ENCODE data around the gene TGFBR3L. TPM values are rescaled to one million over a fixed set of nuclear protein-coding genes. Genes with fewer than 3 reads are reported as not detected.

The TGFBR3L gene
- total and polyA plus RNA-seq, 10 of the 15 experiments (the other 5 are each of a cell fraction or from before 2014, with no cell fraction given), result 0.20 to 0.23 TPM; not detected in 8

DNA sequence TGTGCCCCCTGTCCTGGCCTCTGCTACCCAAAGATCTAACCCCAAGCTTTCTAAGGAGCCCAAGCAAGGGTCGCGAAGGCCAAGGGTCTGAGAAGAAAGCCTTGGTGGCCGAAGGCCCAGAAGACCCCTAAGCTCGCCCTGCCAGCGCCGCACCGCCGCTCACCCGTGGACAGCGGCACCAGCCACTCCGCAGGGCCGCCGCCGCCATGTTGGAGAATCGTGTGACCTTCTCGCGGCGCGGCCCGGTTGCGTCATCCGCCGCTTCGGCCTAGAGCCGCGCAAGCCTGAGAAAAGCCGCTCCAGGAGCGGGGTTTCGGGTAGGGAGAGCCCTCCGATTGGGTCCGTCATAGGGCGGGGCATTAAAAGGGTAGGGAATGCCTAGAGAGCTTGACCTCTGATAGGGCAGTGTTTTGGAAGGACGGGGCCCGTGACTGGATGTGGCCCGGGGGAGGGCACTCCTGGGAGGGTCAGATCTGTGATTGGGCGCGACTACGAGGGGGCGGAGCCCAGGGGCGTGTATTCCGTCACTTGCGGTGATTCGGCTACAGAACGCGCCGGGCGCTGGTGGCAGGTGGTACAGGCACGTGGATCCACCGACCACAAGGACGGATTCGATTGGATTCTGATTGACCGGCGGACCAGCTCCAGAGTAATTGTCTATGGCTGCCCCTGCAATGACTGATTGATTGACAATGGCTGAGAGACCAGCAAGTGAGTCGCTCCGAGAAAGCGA lies 29.0 kb downstream of the TGFBR3L start, which contains the start of gene TIMM44 (continued):
- TF ChIP-seq, protein P1, sequence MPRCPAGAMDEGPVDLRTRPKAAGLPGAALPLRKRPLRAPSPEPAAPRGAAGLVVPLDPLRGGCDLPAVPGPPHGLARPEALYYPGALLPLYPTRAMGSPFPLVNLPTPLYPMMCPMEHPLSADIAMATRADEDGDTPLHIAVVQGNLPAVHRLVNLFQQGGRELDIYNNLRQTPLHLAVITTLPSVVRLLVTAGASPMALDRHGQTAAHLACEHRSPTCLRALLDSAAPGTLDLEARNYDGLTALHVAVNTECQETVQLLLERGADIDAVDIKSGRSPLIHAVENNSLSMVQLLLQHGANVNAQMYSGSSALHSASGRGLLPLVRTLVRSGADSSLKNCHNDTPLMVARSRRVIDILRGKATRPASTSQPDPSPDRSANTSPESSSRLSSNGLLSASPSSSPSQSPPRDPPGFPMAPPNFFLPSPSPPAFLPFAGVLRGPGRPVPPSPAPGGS (IDR thresholded peaks at IDR 0.05; ENCODE audit: borderline replicate concordance, insufficient read depth, low read depth, low read length, poor library complexity, severe bottlenecking), result peak; percentile 84
- TF ChIP-seq GABPA (IDR thresholded peaks at IDR 0.05; ENCODE audit: low read depth), result no peak
- TF ChIP-seq CHD2 (IDR thresholded peaks at IDR 0.05; ENCODE audit: borderline replicate concordance, low read depth, low read length), result peak; percentile 78; the same call in 1 of the 2 replicates
- peak in 1 of 2 experiments; percentile 1; a peak in 1 of 3 replicates for TF ChIP-seq EGR1 (IDR thresholded peaks at IDR 0.05; ENCODE audit: borderline replicate concordance in 1 of 2, low read depth in 2 of 2, low read length in 2 of 2)
- TF ChIP-seq ZBTB4 (CRISPR knock-in tag; IDR thresholded peaks at IDR 0.05), result no peak
- TF ChIP-seq TAF1 (IDR thresholded peaks at IDR 0.05; ENCODE audit: borderline replicate concordance, low read depth, low read length), result peak; percentile 93
- TF ChIP-seq NRF1 (conservative IDR thresholded peaks at IDR 0.05; ENCODE audit: low read depth, low read length), result peak; percentile 33; the same call in 1 of the 2 replicates
- TF ChIP-seq, protein P2, sequence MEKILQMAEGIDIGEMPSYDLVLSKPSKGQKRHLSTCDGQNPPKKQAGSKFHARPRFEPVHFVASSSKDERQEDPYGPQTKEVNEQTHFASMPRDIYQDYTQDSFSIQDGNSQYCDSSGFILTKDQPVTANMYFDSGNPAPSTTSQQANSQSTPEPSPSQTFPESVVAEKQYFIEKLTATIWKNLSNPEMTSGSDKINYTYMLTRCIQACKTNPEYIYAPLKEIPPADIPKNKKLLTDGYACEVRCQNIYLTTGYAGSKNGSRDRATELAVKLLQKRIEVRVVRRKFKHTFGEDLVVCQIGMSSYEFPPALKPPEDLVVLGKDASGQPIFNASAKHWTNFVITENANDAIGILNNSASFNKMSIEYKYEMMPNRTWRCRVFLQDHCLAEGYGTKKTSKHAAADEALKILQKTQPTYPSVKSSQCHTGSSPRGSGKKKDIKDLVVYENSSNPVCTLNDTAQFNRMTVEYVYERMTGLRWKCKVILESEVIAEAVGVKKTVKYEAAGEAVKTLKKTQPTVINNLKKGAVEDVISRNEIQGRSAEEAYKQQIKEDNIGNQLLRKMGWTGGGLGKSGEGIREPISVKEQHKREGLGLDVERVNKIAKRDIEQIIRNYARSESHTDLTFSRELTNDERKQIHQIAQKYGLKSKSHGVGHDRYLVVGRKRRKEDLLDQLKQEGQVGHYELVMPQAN (conservative IDR thresholded peaks at IDR 0.05), result peak; percentile 96
- TF ChIP-seq RFX5 (IDR thresholded peaks at IDR 0.05; ENCODE audit: low read depth, low read length), result peak; percentile 63; the same call in 1 of the 2 replicates
- no peak for TF ChIP-seq TARDBP (IDR thresholded peaks at IDR 0.05; ENCODE audit: borderline replicate concordance)
- TF ChIP-seq IKZF1 (conservative IDR thresholded peaks at IDR 0.05), result peak; percentile 70; the same call in 1 of the 2 replicates
- peak; percentile 75 for TF ChIP-seq SMAD5 (IDR thresholded peaks at IDR 0.05; ENCODE audit: low read depth)
- TF ChIP-seq IRF4 (IDR thresholded peaks at IDR 0.05; ENCODE audit: low read depth, low read length), result no peak
- TF ChIP-seq, protein P3, sequence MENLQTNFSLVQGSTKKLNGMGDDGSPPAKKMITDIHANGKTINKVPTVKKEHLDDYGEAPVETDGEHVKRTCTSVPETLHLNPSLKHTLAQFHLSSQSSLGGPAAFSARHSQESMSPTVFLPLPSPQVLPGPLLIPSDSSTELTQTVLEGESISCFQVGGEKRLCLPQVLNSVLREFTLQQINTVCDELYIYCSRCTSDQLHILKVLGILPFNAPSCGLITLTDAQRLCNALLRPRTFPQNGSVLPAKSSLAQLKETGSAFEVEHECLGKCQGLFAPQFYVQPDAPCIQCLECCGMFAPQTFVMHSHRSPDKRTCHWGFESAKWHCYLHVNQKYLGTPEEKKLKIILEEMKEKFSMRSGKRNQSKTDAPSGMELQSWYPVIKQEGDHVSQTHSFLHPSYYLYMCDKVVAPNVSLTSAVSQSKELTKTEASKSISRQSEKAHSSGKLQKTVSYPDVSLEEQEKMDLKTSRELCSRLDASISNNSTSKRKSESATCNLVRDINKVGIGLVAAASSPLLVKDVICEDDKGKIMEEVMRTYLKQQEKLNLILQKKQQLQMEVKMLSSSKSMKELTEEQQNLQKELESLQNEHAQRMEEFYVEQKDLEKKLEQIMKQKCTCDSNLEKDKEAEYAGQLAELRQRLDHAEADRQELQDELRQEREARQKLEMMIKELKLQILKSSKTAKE (IDR thresholded peaks at IDR 0.05; ENCODE audit: low read depth, poor library complexity, severe bottlenecking), result no peak
- no peak for TF ChIP-seq ZSCAN29 (IDR thresholded peaks at IDR 0.05)
- peak; percentile 94 for TF ChIP-seq POLR2A (IDR thresholded peaks at IDR 0.05; ENCODE audit: low read depth, low read length)
- no peak for TF ChIP-seq ZNF274 (IDR thresholded peaks at IDR 0.05; ENCODE audit: insufficient read depth, insufficient read length)
- no peak for TF ChIP-seq TCF7 (IDR thresholded peaks at IDR 0.05; ENCODE audit: borderline replicate concordance)
- TF ChIP-seq NR2C2 (IDR thresholded peaks at IDR 0.05; ENCODE audit: borderline replicate concordance, control insufficient read depth, insufficient read length, low read depth), result no peak
- peak; percentile 33; the same call in 1 of the 2 replicates for TF ChIP-seq ZBED1 (IDR thresholded peaks at IDR 0.05; ENCODE audit: borderline replicate concordance)

Data from GM12878 (cell line).